ENCODE measurements around the gene APOL1.
"Not testable (repeated sequence)": the region's sequence is repeated elsewhere in the genome, so short reads cannot be mapped to it uniquely, and the experiment has no call there.

The APOL1 gene

GRCh38 chr22:36271231-36271630, 18.3 kb downstream of the APOL1 start:
- DNase-seq (ENCODE audit: low spot score): not testable (repeated sequence)

- not testable (repeated sequence) for DNase-seq (ENCODE audit: low spot score)
Measured at GRCh38 chr22:36271951-36272350, 19.0 kb downstream of the APOL1 start.

GRCh38 chr22:36274531-36274930, 21.6 kb downstream of the APOL1 start:
- DNase-seq (ENCODE audit: low spot score): no peak

GRCh38 chr22:36277482-36278291, 24.8 kb downstream of the APOL1 start:
- peak; percentile 75 for DNase-seq (ENCODE audit: low spot score)

GRCh38 chr22:36279219-36279666, 26.3 kb downstream of the APOL1 start:
- no peak for DNase-seq (ENCODE audit: low spot score)

GRCh38 chr22:36280379-36280778, 27.4 kb downstream of the APOL1 start:
- no peak for DNase-seq (ENCODE audit: low spot score)

GRCh38 chr22:36281781-36282327, 28.9 kb downstream of the APOL1 start:
- DNase-seq (ENCODE audit: low spot score): no peak

- DNase-seq (ENCODE audit: low spot score): no peak
Measured at GRCh38 chr22:36282328-36282831, 29.4 kb downstream of the APOL1 start.

GRCh38 chr22:36284171-36284571, 31.2 kb downstream of the APOL1 start:
- no peak for DNase-seq (ENCODE audit: low spot score)

GRCh38 chr22:36285017-36285416, 32.1 kb downstream of the APOL1 start:
- DNase-seq (ENCODE audit: low spot score): no peak

GRCh38 chr22:36285545-36285944, 32.6 kb downstream of the APOL1 start:
- DNase-seq (ENCODE audit: low spot score): no peak

GRCh38 chr22:36286096-36286957, 33.4 kb downstream of the APOL1 start:
- DNase-seq (ENCODE audit: low spot score): peak; percentile 92

- DNase-seq (ENCODE audit: low spot score): no peak
Measured at GRCh38 chr22:36287881-36288515, 35.1 kb downstream of the APOL1 start.

GRCh38 chr22:36288571-36289405, 35.9 kb downstream of the APOL1 start:
- no peak for DNase-seq (ENCODE audit: low spot score)

- DNase-seq (ENCODE audit: low spot score): no peak
Measured at GRCh38 chr22:36289406-36289870, 36.5 kb downstream of the APOL1 start.

- not testable (repeated sequence) for DNase-seq (ENCODE audit: low spot score)
Measured at GRCh38 chr22:36289948-36290371, 37.0 kb downstream of the APOL1 start.

GRCh38 chr22:36290391-36291075, 37.6 kb downstream of the APOL1 start:
- not testable (repeated sequence) for DNase-seq (ENCODE audit: low spot score)

- DNase-seq (ENCODE audit: low spot score): no peak
Measured at GRCh38 chr22:36291831-36292740, 39.2 kb downstream of the APOL1 start.
